ENCODE data around the gene PPP5C.

GRCh38 chr19:46366620-46367292 lies 19.9 kb downstream of the PPP5C start:
- TF ChIP-seq CC2D1A (IDR thresholded peaks at IDR 0.05) (no peak), POLR2A (conservative IDR thresholded peaks at IDR 0.05) (no peak), EZH2 (IDR thresholded peaks at IDR 0.05; ENCODE audit: borderline replicate concordance, low read depth, low read length) (no peak)
